HCT116 (cell line): ENCODE measurements around the gene KDSR. TPM values are rescaled to one million over a fixed set of nuclear protein-coding genes. Genes with fewer than 3 reads are reported as not detected.

Experiments
- ATAC-seq: fragments of 200-7000 bp; cut with Tn5 transposase; 2 replicates; pipeline ENCODE4 v1.9.1; 2020; ENCODE audit warnings: mild to moderate bottlenecking, moderate library complexity
- BruUV-seq: library from RNA; stranded (reverse); fragments of 400-500 nt; replicated peaks from 2 replicates; lab custom pipeline; 2021; lab: Mats Ljungman, UMichigan
- CTCF ChIA-PET: fragments of 300-600 bp; sonication (Branson Sonifier 250); formaldehyde crosslinking; loops from one replicate; lab custom pipeline; 2021; ENCODE audit warnings: antibody characterized with exemption; lab: Charles Lee
- POLR2A ChIA-PET: fragments of 300-600, 350-600 bp; sonication (Branson Sonifier 250); formaldehyde crosslinking; loops from one replicate; lab custom pipeline; 2021; ENCODE audit warnings: antibody characterized with exemption; lab: Charles Lee
- RAD21 ChIA-PET, 2 experiments: fragments of 300-600 bp; sonication (Branson Sonifier 250); formaldehyde crosslinking; loops; one replicate each; lab custom pipeline; 2023; ENCODE audit warnings: low total read pairs in 2 of 2; ENCODE audit not compliant: uncharacterized antibody in 2 of 2, unreplicated experiment in 2 of 2, low non-redundant PET in 1 of 2; lab: Charles Lee
- DNase-seq: peaks from one replicate; pipeline ENCODE4 v3.0.0-alpha.2; 2010; ENCODE audit warnings: low read depth, low spot score
- H2AFZ ChIP-seq: fragments of 200-600 bp; shearing (Covaris generic), sonication (generic); 2 replicates; pipeline ENCODE4 v1.6.1; 2017; ENCODE audit warnings: low read depth, mixed run types, mixed read lengths, antibody characterized with exemption, low read length; ENCODE audit not compliant: poor library complexity, severe bottlenecking
- H3K27ac ChIP-seq: 2 replicates; pipeline ENCODE4 v1.5.1; 2012; ENCODE audit warnings: low read depth, low read length
- H3K27me3 ChIP-seq: fragments of 200-600 bp; sonication (generic); 2 replicates; pipeline ENCODE4 v1.6.1; 2016; ENCODE audit warnings: mixed run types, low read length, mixed read lengths; ENCODE audit not compliant: insufficient read depth
- H3K36me3 ChIP-seq, 2 experiments: fragments of 200-500 bp in 1 of 2; fragments of 200-600 bp in 1 of 2; sonication (Bioruptor generic) in 1 of 2; sonication (generic) in 1 of 2; 2 replicates each; pipeline versions ENCODE4 v1.5.1 to v1.6.1; 2014 to 2016; ENCODE audit warnings: low read length in 2 of 2, inconsistent platforms in 1 of 2, mixed read lengths in 1 of 2, mixed run types in 1 of 2; ENCODE audit not compliant: insufficient read depth in 2 of 2, control insufficient read depth in 1 of 2
- H3K4me1 ChIP-seq, 2 experiments: fragments of 200-600 bp in 1 of 2; sonication (generic) in 1 of 2; 2 replicates each; pipeline versions ENCODE4 v1.5.1 to v1.6.1; 2012 to 2017; ENCODE audit warnings: low read length in 2 of 2, inconsistent platforms in 1 of 2, mild to moderate bottlenecking in 1 of 2, mixed read lengths in 1 of 2, mixed run types in 1 of 2, moderate library complexity in 1 of 2; ENCODE audit not compliant: insufficient read depth in 2 of 2, control insufficient read depth in 1 of 2
- H3K4me2 ChIP-seq: fragments of 200-600 bp; sonication (generic); 2 replicates; pipeline ENCODE4 v1.6.1; 2017; ENCODE audit warnings: mixed run types, low read length, mixed read lengths
- H3K4me3 ChIP-seq, 2 experiments: fragments of 200-600 bp in 1 of 2; sonication (generic) in 1 of 2; replicated peaks in 1 of 2; 2 replicates each; pipeline ENCODE4 v1.5.1; 2011 to 2016; ENCODE audit warnings: low read length in 2 of 2, control low read depth in 1 of 2, low read depth in 1 of 2, mild to moderate bottlenecking in 1 of 2, mixed read lengths in 1 of 2, mixed run types in 1 of 2
- H3K79me2 ChIP-seq: fragments of 200-600 bp; sonication (generic); 2 replicates; pipeline ENCODE4 v1.6.1; 2017; ENCODE audit warnings: mild to moderate bottlenecking, mixed run types, low read length, moderate library complexity, mixed read lengths; ENCODE audit not compliant: insufficient read depth
- H3K9ac ChIP-seq: fragments of 200-600 bp; sonication (generic); 2 replicates; pipeline ENCODE4 v1.6.1; 2016; ENCODE audit warnings: low read length, mixed read lengths
- H3K9me2 ChIP-seq: fragments of 200-600 bp; sonication (generic), shearing (Covaris generic); 2 replicates; pipeline ENCODE4 v1.6.1; 2017; ENCODE audit warnings: mixed run types, mild to moderate bottlenecking, moderate library complexity; ENCODE audit not compliant: insufficient read depth
- H3K9me3 ChIP-seq, 2 experiments: fragments of 200-500 bp in 1 of 2; fragments of 200-600 bp in 1 of 2; sonication (Bioruptor generic) in 1 of 2; sonication (generic) in 1 of 2; 2 replicates each; pipeline ENCODE4 v1.6.1; 2014 to 2017; ENCODE audit warnings: low read length in 2 of 2, mixed read lengths in 2 of 2, inconsistent platforms in 1 of 2, low read depth in 1 of 2, mild to moderate bottlenecking in 1 of 2, mixed run types in 1 of 2, moderate library complexity in 1 of 2; ENCODE audit not compliant: control insufficient read depth in 1 of 2, insufficient read depth in 1 of 2
- H4K20me1 ChIP-seq: fragments of 200-600 bp; sonication (generic), shearing (Covaris generic); 2 replicates; pipeline ENCODE4 v1.6.1; 2017; ENCODE audit warnings: mixed run types, mild to moderate bottlenecking, moderate library complexity; ENCODE audit not compliant: insufficient read depth
- EZH2 ChIP-seq: fragments of 200-600 bp; sonication (generic); IDR thresholded peaks from 2 replicates; pipeline ENCODE4 v1.6.1; 2017; ENCODE audit warnings: antibody characterized with exemption, mixed run types
- EZH2phosphoT487 ChIP-seq: fragments of 200-600 bp; IDR thresholded peaks from 2 replicates; pipeline ENCODE4 v1.6.1; 2018; ENCODE audit warnings: antibody characterized with exemption, borderline replicate concordance
- FOSL1 ChIP-seq: IDR thresholded peaks from 2 replicates; pipeline ENCODE4 v1.6.1; 2012; ENCODE audit warnings: low read depth
- RAD21 ChIP-seq: IDR thresholded peaks from 2 replicates; pipeline ENCODE4 v1.6.1; 2012; ENCODE audit warnings: low read depth, mild to moderate bottlenecking
- SIN3A ChIP-seq: IDR thresholded peaks from 2 replicates; pipeline ENCODE4 v1.6.1; 2012; ENCODE audit warnings: low read depth
- SP1 ChIP-seq: IDR thresholded peaks from 2 replicates; pipeline ENCODE4 v1.6.1; 2012; ENCODE audit warnings: low read depth
- SRF ChIP-seq: IDR thresholded peaks from 2 replicates; pipeline ENCODE4 v1.6.1; 2012; ENCODE audit warnings: low read depth
- YY1 ChIP-seq: IDR thresholded peaks from 2 replicates; pipeline ENCODE4 v1.6.1; 2011; ENCODE audit warnings: low read length, low read depth, moderate library complexity, mild to moderate bottlenecking; ENCODE audit not compliant: insufficient replicate concordance; ENCODE audit errors: extremely low read depth
- ZNF274 ChIP-seq: fragments of 200-500 bp; sonication (Bioruptor generic); IDR thresholded peaks from 2 replicates; pipeline ENCODE4 v1.6.1; 2014; ENCODE audit warnings: mild to moderate bottlenecking, low read depth, low read length, inconsistent platforms
- intact Hi-C: fragments of 100-400 bp; cut with micrococcal nuclease; formaldehyde crosslinking; loops from 2 replicates; pipeline ENCODE4 v1.10.0; 2022
- total RNA-seq: library from RNA; stranded (reverse); gene quantifications from one replicate; pipeline ENCODE4 v1.2.1, GENCODE V29; 2021; ENCODE audit not compliant: unreplicated experiment
- TF ChIP-seq, protein P1 (sequence below), 3 experiments: fragments of 200-600 bp in 1 of 3; sonication (generic) in 1 of 3; IDR thresholded peaks in 2 of 3; conservative IDR thresholded peaks in 1 of 3; 2 replicates each; pipeline ENCODE4 v1.5.1; 2012 to 2017; ENCODE audit warnings: low read depth in 2 of 3, low read length in 2 of 3, antibody characterized with exemption in 1 of 3, borderline replicate concordance in 1 of 3, control low read depth in 1 of 3, mild to moderate bottlenecking in 1 of 3, mixed read lengths in 1 of 3, mixed run types in 1 of 3, moderate library complexity in 1 of 3; ENCODE audit not compliant: insufficient read depth in 1 of 3
- TF ChIP-seq, protein P2 (sequence below): IDR thresholded peaks from 2 replicates; pipeline ENCODE4 v1.6.1; 2012
- TF ChIP-seq, protein P3 (sequence below): IDR thresholded peaks from 2 replicates; pipeline ENCODE4 v1.6.1; 2011; ENCODE audit warnings: mild to moderate bottlenecking, low read length, moderate library complexity; ENCODE audit not compliant: insufficient replicate concordance; ENCODE audit errors: extremely low read depth

KDSR gene
- total RNA-seq, 1 experiment from 2014 or later, result 68.6 TPM

DNA sequence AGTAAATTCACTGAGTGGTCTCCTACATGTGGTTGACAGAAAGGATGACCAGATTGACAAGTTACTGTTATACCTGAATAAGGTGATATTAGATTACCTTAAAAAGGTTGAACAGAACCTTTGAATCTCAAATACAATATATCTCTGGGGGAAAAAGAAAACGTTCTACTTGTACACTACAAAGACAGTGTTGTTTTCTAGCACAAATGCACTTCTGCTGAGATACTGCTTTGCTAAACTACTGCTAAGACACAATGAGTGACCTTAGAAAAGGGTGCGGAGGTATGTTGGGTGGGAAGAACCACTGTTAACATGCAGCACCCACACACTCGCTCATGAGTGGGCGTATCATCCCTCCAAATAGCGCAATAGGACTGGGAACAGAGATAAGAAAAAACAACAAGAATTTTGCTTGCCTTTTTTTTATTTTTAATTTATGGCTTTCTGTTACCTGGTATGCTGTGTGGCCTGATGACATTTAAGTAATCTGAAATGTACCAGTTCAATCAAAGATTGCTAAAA lies 53.5 kb downstream of the KDSR start:
- Histone ChIP-seq H3K79me2 (no peaks in the 10 kb centered on the region), H3K36me3 (no peaks in the 10 kb centered on the region), H3K4me1 (no peaks in the 10 kb centered on the region), H3K4me2 (no peak overlapping the region), H3K27me3 (0 out of 2 replicates have a peak, but pooled peaks cover 5% of the 10 kb centered on the region), H3K9me2 (no peaks in the 10 kb centered on the region), H3K9ac (no peak overlapping the region), H3K4me3 (no peak overlapping the region), H2AFZ (no peak overlapping the region), H3K27ac (no peak overlapping the region), H3K9me3 (no peaks in the 10 kb centered on the region), H4K20me1 (no peaks in the 10 kb centered on the region)
- TF ChIP-seq, protein P1, sequence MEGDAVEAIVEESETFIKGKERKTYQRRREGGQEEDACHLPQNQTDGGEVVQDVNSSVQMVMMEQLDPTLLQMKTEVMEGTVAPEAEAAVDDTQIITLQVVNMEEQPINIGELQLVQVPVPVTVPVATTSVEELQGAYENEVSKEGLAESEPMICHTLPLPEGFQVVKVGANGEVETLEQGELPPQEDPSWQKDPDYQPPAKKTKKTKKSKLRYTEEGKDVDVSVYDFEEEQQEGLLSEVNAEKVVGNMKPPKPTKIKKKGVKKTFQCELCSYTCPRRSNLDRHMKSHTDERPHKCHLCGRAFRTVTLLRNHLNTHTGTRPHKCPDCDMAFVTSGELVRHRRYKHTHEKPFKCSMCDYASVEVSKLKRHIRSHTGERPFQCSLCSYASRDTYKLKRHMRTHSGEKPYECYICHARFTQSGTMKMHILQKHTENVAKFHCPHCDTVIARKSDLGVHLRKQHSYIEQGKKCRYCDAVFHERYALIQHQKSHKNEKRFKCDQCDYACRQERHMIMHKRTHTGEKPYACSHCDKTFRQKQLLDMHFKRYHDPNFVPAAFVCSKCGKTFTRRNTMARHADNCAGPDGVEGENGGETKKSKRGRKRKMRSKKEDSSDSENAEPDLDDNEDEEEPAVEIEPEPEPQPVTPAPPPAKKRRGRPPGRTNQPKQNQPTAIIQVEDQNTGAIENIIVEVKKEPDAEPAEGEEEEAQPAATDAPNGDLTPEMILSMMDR (IDR thresholded peaks at IDR 0.05 in 2 of 3, conservative IDR thresholded peaks at IDR 0.05 in 1 of 3; ENCODE audit: borderline replicate concordance in 1 of 3, insufficient read depth in 1 of 3, low read depth in 2 of 3, low read length in 2 of 3), result no peak
- TF ChIP-seq SP1, result no peak
- TF ChIP-seq, protein P2, sequence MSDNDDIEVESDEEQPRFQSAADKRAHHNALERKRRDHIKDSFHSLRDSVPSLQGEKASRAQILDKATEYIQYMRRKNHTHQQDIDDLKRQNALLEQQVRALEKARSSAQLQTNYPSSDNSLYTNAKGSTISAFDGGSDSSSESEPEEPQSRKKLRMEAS, result no peak
- TF ChIP-seq RAD21, result no peak
- no peak for TF ChIP-seq FOSL1
- POLR2A ChIA-PET, result no interaction called here
- ATAC-seq (no peak), DNase-seq (no peak)
- intact Hi-C loops, result no loop called here
- RAD21 ChIA-PET, result no interaction called here
- CTCF ChIA-PET, result no interaction called here
- no TSS peak for BruUV-seq

DNA sequence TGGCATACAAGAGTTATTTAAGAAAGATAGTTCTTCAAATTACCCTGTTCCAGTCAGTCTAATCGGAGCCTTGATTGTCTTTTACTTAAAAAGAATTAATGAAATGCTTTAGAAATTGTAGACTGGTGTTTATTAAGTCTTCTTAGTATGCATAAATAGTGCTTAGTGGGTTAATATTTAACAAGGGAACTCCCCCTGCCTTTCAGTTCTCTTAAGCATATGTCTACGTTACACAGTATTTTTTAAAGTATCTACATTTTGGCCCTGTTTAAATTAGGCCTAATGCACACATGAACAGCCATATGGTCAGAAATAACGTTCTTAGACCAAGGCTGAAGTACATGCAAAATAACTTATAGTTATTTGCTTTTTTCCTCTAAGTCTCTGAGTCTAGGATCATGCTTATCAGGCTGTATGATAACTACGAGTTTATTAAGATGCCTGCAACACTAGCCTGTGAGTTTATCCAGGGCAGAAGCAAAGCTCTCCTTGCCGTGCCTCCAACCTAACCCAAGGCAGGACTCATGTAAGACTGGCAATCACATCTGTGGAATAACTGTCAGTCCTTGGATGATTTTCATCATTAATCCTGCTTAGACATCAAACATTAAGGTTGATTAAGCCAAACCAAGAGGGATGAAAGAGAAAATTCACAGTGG lies 54.1 kb downstream of the KDSR start:
- ATAC-seq (no peak), DNase-seq (no peak)
- no TSS peak for BruUV-seq
- H4K20me1 ChIP-seq, result no peaks in the 10 kb centered on the region
- H3K27ac ChIP-seq, result no peak overlapping the region
- no peaks in the 10 kb centered on the region for H3K9me3 ChIP-seq
- 0 out of 2 replicates have a peak, but pooled peaks cover 5% of the 10 kb centered on the region for H3K27me3 ChIP-seq
- ChIA-PET POLR2A (no interaction called here), CTCF (no interaction called here), RAD21 (no interaction called here)
- no peaks in the 10 kb centered on the region for H3K79me2 ChIP-seq
- H3K9ac ChIP-seq, result no peak overlapping the region
- H3K4me3 ChIP-seq, result no peak overlapping the region
- no peaks in the 10 kb centered on the region for H3K9me2 ChIP-seq
- intact Hi-C loops, result no loop called here
- no peaks in the 10 kb centered on the region for H3K36me3 ChIP-seq
- H3K4me2 ChIP-seq, result no peak overlapping the region
- H3K4me1 ChIP-seq, result no peaks in the 10 kb centered on the region
- no peak overlapping the region for H2AFZ ChIP-seq
- TF ChIP-seq, protein P3, sequence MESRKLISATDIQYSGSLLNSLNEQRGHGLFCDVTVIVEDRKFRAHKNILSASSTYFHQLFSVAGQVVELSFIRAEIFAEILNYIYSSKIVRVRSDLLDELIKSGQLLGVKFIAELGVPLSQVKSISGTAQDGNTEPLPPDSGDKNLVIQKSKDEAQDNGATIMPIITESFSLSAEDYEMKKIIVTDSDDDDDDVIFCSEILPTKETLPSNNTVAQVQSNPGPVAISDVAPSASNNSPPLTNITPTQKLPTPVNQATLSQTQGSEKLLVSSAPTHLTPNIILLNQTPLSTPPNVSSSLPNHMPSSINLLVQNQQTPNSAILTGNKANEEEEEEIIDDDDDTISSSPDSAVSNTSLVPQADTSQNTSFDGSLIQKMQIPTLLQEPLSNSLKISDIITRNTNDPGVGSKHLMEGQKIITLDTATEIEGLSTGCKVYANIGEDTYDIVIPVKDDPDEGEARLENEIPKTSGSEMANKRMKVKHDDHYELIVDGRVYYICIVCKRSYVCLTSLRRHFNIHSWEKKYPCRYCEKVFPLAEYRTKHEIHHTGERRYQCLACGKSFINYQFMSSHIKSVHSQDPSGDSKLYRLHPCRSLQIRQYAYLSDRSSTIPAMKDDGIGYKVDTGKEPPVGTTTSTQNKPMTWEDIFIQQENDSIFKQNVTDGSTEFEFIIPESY, result no peak
- TF ChIP-seq SRF (no peak), YY1 (no peak), FOSL1 (no peak), EZH2phosphoT487 (no peak), EZH2 (no peak), ZNF274 (no peak), SIN3A (no peak)
